ENCODE results near the gene VEGFC.

VEGFC gene

DNA sequence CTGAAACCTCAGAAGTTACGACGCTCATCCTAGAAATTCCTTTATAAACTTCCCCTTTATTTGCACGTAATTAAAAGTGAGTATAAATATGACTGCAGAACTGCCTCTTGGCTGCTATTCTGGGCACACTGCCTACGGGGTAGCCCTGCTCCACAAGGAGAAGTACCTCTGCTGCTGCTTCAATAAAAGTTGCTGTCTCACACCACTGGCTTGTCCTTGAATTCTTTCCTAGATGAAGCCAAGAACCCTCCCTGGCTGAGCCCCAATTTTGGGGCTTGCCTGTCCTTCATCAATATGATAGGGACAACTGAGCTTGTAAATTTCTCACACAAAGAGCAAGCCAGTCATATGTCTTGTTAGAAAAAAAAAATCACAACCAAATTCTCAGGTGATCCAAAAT lies 115.8 kb downstream of the VEGFC start:
- in situ Hi-C loops (cut with HindIII; ENCODE audit: low sequenced_read_pairs) = no loop called here

DNA sequence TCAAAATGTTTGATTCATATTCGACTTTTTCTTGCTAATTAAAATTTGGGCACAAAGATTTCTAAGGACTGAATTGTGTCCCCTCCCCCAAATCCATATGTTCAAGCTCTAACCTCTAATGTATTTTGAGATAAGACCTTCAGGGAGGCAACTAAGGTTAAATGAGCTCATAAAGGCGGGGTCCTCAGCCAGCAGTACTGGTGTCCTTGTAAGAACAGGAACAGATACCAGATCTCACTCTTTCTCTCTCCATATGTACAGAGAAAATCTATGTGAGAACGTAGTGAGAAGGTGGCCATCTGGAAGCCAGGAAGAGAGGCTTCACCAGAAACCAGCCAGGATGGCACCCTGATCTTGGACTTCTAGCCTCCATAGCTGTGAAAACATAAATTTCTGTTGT lies 116.9 kb downstream of the VEGFC start:
- no peak overlapping the region for H3K4me3 ChIP-seq (ENCODE audit: low read depth, low read length)
- in situ Hi-C loops (cut with HindIII; ENCODE audit: low sequenced_read_pairs) = no loop called here
- no peak for DNase-seq (ENCODE audit: low read depth)
- TF ChIP-seq, protein P1, sequence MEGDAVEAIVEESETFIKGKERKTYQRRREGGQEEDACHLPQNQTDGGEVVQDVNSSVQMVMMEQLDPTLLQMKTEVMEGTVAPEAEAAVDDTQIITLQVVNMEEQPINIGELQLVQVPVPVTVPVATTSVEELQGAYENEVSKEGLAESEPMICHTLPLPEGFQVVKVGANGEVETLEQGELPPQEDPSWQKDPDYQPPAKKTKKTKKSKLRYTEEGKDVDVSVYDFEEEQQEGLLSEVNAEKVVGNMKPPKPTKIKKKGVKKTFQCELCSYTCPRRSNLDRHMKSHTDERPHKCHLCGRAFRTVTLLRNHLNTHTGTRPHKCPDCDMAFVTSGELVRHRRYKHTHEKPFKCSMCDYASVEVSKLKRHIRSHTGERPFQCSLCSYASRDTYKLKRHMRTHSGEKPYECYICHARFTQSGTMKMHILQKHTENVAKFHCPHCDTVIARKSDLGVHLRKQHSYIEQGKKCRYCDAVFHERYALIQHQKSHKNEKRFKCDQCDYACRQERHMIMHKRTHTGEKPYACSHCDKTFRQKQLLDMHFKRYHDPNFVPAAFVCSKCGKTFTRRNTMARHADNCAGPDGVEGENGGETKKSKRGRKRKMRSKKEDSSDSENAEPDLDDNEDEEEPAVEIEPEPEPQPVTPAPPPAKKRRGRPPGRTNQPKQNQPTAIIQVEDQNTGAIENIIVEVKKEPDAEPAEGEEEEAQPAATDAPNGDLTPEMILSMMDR (IDR thresholded peaks at IDR 0.05; ENCODE audit: low read depth, low read length, missing control alignments) = no peak

More for the DNA sequence above, 115.8 kb downstream of the VEGFC start:
- no peak for DNase-seq (ENCODE audit: low read depth)
- TF ChIP-seq, protein P1 (IDR thresholded peaks at IDR 0.05; ENCODE audit: low read depth, low read length, missing control alignments) = no peak
- no peak overlapping the region for H3K4me3 ChIP-seq (ENCODE audit: low read depth, low read length)

DNA sequence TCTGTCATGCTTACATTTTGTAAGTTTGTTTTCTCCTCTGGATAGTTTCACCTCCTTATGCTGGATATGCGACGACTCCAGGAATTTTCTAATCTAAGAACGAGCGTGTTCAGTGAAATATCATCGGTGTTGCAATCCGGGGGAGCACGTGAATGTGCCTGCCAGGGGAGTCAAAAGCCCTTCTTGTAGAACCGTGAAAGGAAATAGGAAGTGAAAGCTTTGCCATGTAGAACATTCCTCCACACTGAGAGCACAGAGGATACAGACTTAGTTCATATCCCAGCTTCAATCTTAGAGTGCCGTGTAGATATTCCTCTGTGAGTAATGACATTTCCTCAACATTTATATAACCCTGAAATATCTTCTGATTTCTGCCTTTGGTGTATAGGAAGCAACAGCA lies 121.2 kb downstream of the VEGFC start:
- H3K4me3 ChIP-seq (ENCODE audit: low read depth, low read length) = no peak overlapping the region
- DNase-seq (ENCODE audit: low read depth) = no peak
- TF ChIP-seq, protein P1 (IDR thresholded peaks at IDR 0.05; ENCODE audit: low read depth, low read length, missing control alignments) = no peak
- in situ Hi-C loops (cut with HindIII; ENCODE audit: low sequenced_read_pairs) = no loop called here

DNA sequence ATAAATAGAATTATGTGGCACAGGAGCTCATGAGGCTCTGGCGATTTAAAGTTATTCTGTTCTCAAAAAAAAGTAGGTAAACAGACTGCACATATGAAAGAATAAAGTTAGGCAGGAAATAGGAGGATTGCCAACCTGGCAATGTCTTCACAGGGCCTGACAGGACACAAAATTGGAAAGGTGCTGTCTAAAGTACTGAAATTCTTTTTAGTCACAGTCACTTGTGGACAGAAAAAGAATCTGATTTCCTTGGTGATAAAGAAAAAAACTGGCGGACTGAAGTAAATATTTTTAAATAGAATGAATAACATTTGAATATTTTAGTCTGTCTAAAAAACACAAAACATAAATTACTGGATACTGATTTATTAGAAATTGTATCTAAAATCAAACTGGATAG lies 124.4 kb downstream of the VEGFC start:
- no peak overlapping the region for H3K4me3 ChIP-seq (ENCODE audit: low read depth, low read length)
- no peak for DNase-seq (ENCODE audit: low read depth)
- TF ChIP-seq, protein P1 (IDR thresholded peaks at IDR 0.05; ENCODE audit: low read depth, low read length, missing control alignments) = no peak
- in situ Hi-C loops (cut with HindIII; ENCODE audit: low sequenced_read_pairs) = no loop called here

DNA sequence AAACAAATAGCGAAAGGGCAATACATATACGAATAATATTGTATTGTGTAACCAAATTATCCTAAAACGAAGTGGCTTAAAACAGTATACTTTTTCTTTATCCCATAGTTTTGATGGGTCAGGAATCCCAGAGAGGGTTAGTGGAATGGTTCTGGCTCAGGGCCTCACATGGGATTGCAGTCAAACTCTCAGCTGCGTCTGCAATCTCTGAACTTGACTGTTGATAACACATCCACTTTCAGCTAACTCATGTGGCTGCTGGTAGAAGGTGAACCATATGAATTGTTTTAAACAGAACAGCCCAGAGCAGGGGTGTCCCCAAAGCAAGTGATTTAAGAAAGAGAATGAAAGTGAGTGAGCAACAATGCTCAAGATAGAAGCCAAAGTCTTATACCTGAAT lies 127.8 kb downstream of the VEGFC start:
- no peak overlapping the region for H3K4me3 ChIP-seq (ENCODE audit: low read depth, low read length)
- TF ChIP-seq, protein P1 (IDR thresholded peaks at IDR 0.05; ENCODE audit: low read depth, low read length, missing control alignments) = no peak
- DNase-seq (ENCODE audit: low read depth) = no peak
- in situ Hi-C loops (cut with HindIII; ENCODE audit: low sequenced_read_pairs) = no loop called here

DNA sequence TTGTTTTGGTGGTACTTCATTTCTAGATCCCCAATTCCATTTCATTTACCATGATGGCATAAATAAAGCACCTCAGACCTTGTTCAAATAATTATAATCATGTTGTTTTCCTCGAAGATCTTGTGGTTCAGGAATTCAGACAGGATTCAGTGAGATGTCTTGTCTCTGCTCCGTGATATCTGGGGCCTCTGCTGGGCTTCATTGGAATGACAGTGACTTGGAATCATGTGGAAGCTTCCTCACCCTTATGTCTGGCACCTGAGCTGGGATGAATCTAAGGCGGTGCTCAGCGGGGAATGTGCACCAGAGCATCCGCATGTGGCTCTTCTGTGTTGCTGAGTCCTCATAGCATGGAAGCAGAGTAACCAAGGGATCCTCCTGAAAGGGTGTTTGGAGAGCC lies 132.2 kb downstream of the VEGFC start:
- in situ Hi-C loops (cut with HindIII; ENCODE audit: low sequenced_read_pairs) = no loop called here
- DNase-seq (ENCODE audit: low read depth) = no peak
- TF ChIP-seq, protein P1 (IDR thresholded peaks at IDR 0.05; ENCODE audit: low read depth, low read length, missing control alignments) = no peak
- H3K4me3 ChIP-seq (ENCODE audit: low read depth, low read length) = no peak overlapping the region

DNA sequence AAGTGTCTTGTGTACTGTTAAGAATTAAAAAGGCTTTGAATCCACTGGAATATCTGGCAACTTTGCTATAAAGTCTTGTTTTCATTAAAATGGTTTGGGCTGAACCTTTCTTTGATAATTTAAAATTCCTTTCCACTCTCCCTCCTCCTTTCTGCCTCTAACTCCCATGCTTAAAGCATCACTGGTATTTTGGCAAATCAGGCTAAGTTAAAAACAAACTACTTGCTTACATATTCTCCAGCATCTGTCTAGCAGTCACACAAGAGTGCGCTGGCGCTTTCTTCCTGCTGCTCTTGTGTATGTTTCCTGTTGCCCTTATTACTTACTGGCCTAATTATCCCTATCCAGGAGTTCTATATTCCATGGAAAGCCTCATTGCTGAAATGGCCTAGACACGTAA lies 136.6 kb downstream of the VEGFC start:
- TF ChIP-seq, protein P1 (IDR thresholded peaks at IDR 0.05; ENCODE audit: low read depth, low read length, missing control alignments) = no peak
- no peak overlapping the region for H3K4me3 ChIP-seq (ENCODE audit: low read depth, low read length)
- no peak for DNase-seq (ENCODE audit: low read depth)
- in situ Hi-C loops (cut with HindIII; ENCODE audit: low sequenced_read_pairs) = no loop called here

All from astrocyte of the cerebellum (primary cell).